Muscle of arm (tissue), 12 donors: ENCODE data around the gene RAB33A. TPM values are rescaled to one million over a fixed set of nuclear protein-coding genes. Genes with fewer than 3 reads are reported as not detected.

Experiments
- DNase-seq: peaks from one replicate; pipeline ENCODE4 v3.0.0-alpha.2; 2013
- polyA plus RNA-seq, 12 donors: library from polyadenylated mRNA; unstranded; fragments of 120-200 nt; gene quantifications; one replicate each; pipeline ENCODE4 v1.2.1, GENCODE V29; 2013; ENCODE audit not compliant: insufficient read length in 12 of 12

Gene RAB33A
- polyA plus RNA-seq, 12 donors = 0.12 to 0.95 (median 0.52) TPM; not detected in 3

DNA sequence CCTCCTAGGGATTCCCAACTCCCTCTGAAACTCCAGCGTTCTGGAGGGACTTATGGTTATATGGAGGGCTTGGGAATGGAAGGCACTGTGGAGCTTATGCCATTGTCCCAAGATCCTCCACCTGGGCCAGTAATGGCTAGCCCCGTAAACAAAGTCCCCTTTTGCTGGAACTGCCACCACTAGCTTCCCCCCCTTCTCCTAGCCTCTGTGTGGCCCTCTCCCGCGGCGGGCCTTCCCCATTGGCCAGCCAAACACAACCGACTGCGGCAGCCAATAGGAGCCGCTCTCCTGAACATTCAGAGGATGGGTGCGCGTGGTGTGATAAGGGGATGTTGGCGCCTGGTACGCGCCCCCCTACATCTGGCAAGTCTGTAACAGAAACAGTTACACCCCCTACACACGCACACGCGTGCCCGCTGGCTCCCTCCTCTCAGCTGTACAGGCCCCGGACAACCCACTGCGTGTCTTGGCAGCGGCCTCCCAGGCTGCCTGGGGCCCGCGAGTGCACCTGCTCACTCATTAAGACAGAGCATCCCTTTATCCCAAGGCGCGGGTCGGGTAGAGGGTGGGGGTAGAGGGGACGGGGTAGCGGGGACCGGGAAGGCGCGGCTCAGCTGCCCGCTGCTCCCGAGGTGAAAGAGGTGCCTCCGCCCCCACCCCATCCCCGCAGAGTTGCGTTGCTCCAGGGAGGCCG is 863 bp upstream of the RAB33A start:
- no peak for DNase-seq

DNA sequence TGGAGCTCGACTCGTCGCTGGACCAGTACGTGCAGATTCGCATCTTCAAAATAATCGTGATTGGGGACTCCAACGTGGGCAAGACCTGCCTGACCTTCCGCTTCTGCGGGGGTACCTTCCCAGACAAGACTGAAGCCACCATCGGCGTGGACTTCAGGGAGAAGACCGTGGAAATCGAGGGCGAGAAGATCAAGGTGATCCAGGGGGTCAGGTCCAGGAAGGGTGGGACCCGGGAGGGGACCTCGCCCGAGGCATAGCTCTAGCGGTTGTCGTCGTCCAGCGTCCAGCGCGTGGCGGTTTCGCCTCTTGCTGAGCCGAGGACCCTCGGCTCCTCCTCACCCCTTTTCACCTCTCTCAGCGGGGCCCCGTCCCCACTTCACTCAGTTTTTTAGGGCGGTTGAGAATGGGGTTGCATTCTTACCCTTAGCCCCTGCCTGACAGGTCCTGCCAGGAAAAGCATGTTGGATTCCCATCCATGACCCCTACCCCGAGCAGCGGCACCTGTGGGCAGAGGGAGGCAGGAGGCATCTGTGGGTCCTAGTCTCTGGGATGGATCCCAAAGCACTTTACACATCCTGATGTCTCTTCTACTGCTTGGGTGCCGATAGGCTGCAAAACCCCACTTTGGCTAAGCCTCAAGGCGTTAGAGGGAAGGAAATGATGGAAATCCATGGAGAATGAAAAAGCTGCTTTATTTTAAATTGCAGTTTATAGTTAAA is 524 bp downstream of the RAB33A start:
- DNase-seq = no peak

DNA sequence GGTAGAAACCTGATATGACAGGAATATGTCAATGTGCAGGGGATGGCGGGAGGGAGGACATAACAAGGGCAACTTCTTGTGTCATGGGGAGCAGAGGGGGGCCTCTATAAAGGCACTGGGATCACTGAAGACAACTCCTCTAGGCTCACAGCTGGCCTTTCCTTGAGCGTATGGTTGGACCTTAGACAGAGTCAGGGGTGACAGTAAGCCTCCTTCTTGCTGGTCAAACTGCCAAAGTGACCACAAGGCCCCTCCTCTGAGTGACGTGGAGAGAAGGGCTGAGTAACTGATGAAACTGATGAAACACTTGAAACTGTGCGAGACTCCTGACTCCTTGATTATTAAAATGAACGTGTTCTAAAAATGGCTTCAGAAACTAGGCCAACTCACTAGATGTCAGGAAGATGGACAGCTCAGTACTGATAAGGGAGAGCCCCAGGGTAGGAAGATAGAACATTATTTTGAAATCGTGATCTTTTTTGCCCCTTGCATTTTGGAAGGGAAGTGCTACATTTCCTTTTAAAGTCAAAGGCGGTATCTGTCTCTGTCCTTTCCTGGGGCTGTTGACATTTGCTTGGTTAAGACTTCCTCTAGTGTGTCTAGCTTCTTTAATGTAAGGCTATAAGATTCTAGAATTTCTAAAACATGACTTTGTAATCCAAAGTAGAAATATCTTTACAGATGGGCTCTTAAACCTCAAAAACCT is 1.6 kb downstream of the RAB33A start:
- DNase-seq = no peak

DNA sequence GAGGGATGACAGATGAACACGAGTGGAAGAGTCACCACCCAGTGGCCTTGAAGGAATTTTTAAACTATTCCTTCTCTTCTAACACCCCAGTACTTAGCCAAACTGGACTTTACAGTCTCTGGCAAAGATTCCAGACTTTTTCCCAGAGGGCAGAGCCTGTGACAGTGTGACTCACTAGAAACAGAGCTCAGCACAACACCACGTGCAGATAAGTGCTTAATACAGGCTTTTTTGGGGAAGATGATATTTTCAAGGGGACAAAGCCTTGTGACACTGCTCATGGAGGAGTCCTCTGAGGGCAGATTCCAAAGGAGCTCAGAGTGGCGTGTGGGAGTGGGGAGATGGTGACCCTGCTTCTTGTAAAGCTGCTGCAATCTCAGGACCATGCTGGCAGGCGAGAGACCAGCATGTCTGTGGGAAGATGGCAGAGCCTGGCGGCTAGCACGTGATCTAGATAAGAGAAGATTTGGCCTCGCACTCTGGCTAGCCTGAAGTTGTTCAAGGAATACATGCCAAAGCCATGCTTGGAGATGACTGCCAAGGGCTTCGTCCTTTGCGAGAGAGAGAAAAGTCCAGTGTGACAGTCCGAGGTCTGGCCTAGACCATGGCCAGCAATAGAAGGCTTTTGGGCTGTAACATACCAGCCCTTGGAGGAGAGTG is 2.4 kb downstream of the RAB33A start:
- no peak for DNase-seq

DNA sequence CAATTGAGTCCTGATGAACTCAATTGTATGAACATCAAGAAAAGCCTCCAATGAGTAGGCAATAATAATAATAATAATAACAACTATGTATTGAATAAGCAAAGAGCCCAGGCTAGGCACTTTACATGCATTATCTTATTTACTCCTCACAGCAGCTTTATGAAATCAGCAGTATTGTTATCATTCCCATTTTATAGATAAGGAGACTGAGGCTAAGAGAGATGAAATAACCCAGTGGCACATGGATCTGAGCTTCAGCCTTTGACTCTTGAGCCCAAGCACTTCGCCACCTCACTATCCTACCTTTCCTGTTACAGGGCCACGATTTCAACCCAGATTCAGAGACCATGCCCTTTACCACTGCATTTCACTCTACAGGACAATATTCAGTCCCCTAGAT is 3.2 kb downstream of the RAB33A start:
- DNase-seq = no peak

DNA sequence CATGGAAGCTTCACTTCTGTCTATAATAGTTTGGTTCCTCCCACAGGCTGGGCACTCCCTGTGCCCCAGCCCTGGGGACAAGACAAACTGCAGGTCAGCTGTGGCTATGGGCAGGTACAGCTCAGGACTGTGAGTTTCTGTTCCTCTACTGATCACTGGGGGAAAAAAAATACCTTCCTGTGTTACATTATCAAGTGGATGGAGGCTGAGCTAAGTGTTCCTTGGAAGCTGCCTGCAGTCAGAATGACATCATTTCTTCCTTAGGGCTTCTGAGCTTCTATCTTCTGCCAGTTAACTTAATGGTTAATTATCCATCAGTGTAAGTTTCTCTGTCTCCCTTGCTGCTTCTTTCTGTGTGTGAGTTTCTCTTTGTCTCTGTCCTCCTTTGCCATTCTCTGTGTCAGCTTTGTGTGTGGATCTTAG is 4.6 kb downstream of the RAB33A start:
- no peak for DNase-seq

DNA sequence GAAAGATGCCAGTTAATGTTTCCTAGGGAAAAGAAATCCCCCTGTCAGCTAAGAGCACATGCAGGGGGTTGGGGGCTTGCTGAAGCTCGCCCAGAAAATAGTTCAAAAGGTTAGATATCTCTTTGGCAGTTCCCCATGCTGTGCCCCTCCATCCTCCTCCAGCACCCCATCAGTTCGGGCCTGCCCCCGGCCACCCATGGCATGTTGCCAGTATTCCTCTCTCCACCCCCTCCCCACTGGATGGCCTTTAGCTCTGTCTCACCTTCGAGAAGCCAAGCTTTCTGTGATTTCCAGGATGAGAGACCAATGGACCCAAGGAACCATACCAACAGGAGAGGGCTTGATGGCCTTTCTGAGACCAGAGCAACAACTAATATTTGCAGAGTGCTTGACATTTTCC is 5.2 kb downstream of the RAB33A start:
- no peak for DNase-seq

DNA sequence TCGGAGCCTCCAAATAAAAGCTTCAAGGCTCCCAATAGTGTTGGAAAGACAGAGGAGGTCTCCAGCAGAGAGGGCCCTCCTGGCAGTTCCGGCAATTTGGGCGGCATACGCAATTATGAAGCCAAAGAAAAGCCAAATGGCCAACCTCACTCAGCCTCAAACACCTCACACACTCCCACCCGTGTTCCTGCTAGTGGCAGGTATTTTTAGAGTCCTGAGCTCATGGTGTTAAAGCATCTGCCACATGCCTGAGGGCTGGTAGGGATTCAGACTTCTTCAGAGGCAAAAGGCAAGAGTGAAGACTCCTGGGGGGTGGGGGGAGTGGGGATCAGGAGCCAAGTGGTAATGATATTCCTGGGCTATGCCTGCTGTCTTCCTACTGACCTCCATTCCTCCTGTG is 7.4 kb downstream of the RAB33A start:
- no peak for DNase-seq

DNA sequence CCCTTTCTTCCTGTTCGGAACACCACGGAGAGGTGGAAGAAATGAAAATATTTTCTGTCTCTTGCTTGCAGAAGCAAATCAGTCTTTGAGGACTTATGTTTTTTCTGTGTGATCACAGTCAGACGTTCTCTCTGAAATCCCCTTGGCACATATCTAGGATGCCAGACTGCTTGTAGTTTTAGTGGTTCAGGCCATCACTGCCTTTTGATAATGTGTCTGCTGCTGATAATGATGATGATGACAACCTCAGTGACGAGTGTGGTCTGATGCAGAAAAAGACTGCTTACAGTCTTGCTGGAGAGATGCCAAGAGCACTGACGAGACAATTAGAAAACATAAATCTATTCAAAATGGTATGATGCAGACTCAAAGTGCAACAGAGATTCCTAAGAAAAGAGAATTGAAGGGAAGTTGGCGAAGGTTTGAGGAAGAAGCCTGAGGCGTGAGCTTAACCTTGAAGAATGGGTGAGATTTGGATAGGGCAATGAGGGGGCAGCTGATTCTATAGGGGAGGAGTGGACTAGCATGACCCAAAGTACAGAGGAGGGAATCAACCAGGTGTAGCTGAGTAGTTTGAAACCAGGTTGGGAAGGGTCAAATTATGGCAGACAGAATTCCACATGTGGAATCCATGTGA is 7.9 kb downstream of the RAB33A start:
- no peak for DNase-seq

DNA sequence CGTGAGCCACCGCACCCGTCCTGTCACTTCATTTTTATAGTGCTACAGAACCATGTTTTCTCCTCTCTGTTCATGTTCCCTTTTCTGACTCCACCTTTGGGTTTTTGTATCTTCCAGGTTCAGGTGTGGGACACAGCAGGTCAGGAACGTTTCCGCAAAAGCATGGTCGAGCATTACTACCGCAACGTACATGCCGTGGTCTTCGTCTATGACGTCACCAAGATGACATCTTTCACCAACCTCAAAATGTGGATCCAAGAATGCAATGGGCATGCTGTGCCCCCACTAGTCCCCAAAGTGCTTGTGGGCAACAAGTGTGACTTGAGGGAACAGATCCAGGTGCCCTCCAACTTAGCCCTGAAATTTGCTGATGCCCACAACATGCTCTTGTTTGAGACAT is 12.4 kb downstream of the RAB33A start:
- no peak for DNase-seq

DNA sequence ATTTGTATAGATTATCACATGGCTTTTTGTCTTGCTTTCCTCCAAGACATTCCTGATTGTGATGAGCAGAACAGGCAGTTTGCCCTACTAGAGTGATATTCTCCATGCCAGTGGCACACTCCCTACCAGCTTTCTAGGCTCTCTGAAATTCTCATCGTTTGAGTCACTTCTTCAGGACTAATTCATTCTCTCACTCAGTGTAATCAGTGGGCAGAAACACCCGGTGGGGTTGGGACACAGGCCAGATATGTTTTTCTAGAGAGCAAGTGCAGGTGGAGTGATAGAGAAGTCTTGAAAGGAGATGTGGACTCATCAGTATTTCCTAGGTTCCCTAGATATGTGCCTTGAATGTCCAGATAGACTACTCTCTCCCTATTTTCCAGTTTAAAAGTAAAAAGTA is 13.1 kb downstream of the RAB33A start:
- DNase-seq = no peak

DNA sequence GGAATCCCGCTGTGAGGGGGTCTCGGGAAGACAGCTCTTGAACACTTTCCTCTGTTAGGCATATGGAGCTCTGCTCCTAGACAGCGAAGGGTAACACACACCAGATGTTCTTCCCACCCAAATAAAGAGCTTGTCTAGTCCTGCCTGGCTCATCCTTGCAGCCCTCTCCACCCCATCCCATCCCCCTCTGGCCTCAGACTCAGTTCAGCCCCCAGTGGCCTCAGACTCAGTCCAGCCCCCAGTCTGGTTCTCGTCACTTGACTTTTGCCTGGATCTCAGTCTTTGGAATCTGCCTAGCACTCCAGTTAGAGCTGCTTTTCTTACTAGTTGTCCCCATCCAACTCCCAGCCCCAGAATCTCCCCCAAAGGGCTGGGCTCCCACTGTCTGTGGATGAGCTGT is 14.9 kb downstream of the RAB33A start:
- DNase-seq = no peak

DNA sequence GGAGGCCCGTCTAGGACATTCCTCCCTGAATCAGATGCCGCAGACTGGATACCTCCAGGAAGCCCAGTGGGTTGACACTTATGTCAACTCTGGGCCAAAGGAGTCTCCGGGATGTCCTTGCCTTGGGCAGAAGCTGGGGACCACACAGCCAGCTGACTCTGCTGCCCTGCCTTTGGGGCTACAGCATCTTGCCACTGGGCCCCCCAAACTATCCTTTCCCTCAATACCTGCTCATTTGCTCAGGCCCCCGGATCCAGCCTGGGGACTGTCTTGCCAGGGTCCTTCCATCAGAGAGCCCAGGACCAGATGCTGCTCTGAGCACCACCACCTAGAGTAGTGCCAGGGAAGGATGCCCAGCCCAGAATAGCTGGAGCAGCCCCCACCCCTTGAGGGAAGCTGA is 19.0 kb downstream of the RAB33A start:
- DNase-seq = no peak

DNA sequence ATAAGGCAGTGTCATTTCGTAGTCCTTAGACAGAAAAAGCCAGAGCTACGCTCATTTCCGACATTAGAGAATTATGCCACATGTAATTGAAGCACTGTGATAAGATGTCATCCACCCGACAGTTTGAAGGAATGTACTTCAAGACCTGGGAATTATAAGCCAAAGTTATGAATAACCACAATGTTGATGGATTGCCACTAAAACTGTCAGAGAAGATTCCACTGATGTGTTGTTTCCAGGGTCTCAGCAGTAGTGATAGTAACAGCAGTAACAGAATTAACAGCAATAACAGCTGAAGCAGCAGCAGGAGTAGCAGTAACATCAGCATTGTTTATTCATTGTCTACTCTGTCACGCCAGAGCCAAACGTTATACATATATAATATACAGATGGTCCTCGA is 24.7 kb downstream of the RAB33A start:
- DNase-seq = no peak

DNA sequence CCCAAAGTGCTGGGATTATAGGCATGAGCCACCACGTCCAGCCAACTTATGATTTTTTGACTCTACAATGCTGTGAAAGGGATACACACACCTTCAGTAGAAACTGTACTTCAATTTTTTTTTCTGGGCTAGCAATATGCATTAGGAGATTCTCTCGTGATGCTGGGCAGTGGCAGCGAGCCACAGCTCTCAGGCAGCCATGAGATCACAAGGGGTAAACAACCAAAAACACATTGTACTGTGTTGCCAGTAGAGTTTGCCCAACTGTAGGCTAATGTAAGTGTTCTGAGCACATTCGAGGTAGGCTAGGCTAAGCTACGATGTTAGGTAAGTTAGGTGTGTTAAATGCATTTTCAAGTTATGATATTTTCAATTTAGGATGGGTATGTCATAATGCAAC is 25.7 kb downstream of the RAB33A start:
- no peak for DNase-seq

DNA sequence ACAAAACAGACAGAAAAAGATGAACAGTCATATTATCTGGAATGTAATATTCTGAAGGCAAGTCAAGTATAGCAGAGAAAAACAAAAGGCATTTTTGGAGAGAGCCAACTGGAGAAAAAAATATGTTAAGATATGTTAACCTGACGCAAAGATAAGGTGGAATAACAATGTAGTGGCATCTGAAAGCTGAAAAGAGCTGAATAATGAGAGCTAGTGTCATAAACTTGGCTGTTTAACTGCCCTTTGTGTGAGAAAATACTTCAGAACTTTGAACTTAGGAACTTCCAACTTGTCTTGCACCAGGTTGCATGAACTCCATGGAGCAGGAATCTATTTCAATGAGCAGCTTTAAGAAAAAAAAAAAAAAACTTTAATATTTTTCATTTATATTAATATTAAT is 32.9 kb downstream of the RAB33A start:
- no peak for DNase-seq

DNA sequence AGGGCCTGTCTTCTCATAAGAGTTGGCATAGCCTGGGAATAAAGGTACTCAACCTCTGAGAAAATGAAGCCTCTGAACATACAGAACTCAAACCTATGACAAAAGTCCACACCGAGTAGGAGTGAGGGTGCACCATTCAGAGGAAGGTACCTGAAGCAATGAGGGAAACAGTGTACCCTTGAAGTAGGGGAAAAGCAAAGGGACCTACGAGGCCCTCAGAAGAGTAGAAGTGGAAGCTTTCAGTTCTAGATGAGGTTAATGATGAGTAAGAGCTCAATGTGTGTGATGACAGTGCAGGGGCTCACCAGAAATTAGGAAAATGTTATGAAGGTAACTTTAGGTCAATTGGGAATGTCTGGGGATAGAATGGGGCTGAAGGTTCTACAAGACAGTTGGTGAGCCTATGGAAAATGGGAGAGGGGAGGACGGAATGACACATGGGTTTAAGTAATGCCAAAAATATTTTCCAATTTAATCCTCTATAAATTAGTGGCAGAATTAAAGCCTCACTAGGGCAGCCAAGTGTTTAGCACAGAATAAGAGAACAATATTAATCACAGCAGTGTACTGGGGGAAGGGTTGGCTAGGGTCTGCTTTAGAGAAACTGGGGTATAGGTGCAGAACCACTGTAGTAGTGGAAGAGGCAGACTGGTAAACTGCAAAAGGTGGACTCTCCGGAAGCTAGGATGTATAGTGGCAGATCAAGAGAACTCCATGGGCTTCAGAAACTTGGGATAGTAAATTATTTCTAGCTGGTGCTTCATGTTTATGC is 39.8 kb downstream of the RAB33A start:
- no peak for DNase-seq

DNA sequence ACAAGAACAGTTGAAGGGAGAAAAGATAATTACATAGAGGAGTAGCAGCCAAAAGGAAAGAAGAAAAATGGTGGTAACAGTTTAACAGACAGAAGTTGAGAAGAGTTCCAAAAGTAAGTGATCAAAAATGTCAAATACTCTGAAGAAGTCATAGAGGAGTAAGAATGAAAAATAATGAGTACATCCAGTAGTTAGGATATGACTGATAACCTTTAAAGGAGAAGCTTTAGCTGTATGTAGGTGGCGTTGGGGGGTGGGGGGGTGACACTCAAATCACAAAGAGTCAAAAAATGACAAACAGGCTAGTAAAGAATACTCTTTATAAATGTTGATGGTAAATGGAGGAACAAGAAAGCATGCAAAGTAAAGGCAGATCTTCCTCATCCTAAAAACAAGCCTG is 40.6 kb downstream of the RAB33A start:
- DNase-seq = no peak

DNA sequence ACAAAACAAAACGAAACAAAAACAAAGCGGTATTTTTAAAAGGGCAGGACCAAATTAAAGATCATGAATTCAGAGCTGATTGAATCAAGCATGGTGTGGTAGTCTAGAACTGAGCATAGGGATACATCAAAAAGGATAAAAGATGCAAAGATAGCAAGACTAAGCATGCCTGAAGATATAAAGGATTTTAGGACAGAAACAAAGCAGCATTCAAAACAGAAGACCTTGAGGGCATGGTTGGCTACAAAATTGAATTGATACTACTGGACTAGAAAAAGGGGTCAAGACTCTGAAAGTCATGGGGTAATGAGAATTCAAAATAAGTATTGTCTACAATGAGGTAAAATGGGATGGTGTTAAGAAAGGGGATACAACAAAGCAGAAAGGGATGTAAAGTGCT is 41.6 kb downstream of the RAB33A start:
- no peak for DNase-seq

DNA sequence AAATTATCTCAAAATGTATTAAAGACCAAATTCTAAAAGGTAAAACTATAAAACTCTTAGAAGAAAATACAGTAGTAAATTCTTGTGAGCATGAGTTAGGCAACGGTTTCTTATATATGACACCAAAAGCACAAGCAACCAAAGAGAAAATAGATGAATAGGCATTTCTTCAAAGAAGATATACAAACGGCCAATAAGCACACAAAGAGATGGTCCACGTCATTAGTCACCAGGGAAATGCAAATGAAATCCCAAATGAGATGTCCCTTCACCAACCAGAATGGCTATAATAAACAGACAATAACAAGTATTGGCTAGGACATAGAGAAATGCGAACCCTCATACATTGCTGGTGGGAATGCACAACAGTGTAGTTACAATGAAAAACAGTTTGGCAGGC is 44.6 kb downstream of the RAB33A start:
- no peak for DNase-seq

DNA sequence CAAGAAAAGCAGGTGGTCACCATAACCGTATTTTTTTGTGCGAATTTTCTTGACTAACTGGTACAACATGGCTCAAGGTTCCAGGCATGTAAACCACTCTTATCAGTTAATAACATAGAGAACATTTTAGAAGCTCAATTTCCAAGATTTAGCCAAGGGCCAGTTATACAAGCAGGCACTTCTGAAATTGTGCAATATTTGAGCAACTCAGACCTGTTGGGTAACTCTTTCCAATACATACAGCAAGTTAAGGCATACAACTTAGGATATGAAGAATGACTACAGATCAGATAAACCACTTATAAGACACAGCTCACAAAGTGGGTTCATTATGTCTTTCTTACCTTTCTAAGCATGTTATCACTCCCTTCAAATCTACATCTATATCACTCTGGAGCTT is 53.0 kb downstream of the RAB33A start:
- DNase-seq = no peak
